Globus pallidus (tissue), 1 donor: ENCODE measurements around the gene TCP11L2.
A peak's percentile ranks its signal among the peaks of the same experiment; 100 is the strongest.
"Not testable (repeated sequence)": the region's sequence is repeated elsewhere in the genome, so short reads cannot be mapped to it uniquely, and the experiment has no call there.

Experiments
- DNase-seq: peaks from one replicate; pipeline ENCODE4 v3.0.0-alpha.2; 2015; ENCODE audit warnings: low spot score

The TCP11L2 gene

DNA sequence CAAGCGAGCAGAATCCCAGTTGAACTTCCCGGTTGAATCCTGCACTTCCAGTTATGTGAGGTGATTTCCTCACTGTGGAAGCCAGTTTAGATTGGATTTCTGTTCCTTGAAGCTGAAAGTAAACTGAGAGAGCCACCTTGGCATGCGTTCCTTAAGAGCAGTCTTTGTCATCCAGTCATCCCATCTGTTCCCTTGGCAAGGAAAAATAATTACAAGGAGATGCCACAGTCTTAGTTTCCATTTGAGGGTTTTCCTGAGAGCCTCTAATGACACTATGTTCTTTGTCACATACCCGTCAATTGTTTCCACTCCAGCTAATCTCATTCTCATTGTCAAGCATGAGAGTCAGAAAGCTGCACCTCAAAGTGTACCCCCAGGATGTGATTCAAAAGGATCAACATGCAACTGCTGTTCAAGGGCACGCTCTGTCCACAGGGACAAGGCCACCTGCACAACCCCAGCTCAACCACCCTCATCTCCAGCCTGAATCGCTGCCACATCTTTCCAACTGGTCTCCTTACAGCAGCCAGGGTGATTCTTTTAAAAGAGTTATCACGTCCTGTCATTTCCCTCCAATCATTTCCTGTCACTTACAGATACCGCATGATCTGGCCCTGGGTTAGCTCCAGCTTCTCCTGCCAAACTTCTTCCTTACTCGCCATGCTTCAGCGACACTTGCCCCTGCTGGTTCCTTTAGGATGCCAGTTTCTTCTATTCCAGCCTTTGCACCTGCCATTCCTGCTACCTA lies 18.0 kb upstream of the TCP11L2 start:
- no peak for DNase-seq

DNA sequence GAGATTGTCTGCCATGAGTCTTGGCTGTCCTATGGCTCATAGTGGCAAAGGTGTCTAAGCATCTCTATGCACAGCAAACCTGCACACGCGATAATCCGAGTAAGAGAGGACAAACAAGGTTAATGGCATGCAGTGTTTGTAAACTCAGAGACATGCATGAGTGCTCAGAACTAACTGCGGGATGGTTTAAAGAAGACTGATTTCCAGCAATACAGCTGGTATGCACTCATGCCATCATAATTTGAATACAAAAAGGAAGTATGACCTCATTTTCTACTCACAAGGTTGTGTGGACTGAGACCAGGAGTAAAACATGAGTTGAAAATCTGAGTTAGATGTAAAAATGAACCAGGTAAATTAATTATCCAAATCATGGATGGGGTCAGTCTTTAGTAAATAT lies 16.6 kb upstream of the TCP11L2 start:
- no peak for DNase-seq

- DNase-seq: not testable (repeated sequence)
Measured at GRCh38 chr12:106286576-106287162, 15.9 kb upstream of the TCP11L2 start.

DNA sequence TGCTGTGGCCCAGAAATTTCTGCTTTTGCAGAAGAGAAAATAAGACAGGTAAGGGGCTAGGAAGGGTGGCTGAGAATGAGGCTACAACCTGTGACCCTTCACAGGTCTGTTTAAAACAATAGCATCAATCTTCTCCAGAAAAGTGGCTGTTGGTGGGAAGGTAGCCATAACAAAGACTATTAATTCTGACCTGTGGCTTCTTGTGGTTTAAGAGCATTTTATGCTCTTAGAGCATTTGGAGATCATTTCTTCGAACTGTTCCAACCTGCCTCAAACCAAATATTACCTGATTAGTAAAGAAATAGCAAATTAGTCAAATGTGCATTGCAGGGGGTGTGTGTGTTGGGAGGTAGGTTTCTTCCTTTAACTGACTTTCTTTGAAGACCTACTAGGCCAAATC lies 15.2 kb upstream of the TCP11L2 start:
- no peak for DNase-seq

DNA sequence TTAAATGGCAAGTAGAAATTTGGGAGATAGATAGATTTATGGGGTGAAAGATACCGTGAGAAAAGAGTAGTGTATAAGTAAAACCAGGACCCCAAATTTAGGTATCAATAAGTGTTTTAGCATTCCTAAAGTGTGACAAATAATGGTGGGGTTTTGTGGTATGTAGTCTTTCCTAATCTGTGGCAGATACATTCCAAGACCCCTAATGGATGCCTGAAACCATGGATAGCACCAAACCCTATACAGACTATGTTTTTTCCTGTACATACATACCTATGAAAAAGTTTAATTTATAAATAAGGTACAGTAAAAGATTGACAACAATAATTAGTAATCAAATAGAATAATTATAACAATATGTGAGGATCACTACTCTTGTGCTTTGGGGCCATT lies 14.4 kb upstream of the TCP11L2 start:
- DNase-seq: no peak

DNA sequence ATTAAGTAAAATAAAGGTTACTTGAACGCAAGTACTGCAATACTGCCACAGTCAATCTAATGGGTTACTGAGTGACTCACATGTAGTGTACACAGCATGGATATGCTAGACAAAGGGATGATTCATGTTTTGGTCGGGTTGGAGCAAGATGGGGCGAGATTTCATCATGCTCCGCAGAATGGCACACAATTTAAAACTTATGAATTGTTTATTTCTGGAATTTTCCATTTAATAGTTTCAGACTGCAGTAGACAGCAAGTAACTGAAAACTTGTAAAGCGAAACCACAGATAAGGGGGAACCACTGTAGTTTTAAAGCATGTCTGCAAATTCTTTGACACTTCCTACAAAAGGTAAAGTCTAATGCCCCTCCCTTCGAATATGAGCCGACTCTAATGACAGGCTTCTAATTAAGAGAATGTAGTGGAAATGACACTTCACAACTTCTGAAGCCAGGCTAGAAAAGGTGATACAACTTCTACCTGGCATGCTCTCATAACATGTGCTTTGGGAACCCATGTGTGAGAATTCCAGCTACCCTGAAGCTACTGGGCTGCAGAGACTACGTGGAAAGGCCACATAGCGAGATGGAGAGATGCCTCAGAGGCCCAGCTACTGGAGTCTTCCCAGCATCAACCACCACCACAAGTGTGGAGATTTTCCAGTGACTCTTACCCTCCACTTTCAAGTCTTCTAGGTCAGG lies 13.9 kb upstream of the TCP11L2 start:
- no peak for DNase-seq

- DNase-seq: no peak
Measured at GRCh38 chr12:106289196-106289681, 13.3 kb upstream of the TCP11L2 start.

- DNase-seq: no peak
Measured at GRCh38 chr12:106290666-106291065, 11.9 kb upstream of the TCP11L2 start.

GRCh38 chr12:106291342-106291741 lies 11.2 kb upstream of the TCP11L2 start:
- DNase-seq: no peak

DNA sequence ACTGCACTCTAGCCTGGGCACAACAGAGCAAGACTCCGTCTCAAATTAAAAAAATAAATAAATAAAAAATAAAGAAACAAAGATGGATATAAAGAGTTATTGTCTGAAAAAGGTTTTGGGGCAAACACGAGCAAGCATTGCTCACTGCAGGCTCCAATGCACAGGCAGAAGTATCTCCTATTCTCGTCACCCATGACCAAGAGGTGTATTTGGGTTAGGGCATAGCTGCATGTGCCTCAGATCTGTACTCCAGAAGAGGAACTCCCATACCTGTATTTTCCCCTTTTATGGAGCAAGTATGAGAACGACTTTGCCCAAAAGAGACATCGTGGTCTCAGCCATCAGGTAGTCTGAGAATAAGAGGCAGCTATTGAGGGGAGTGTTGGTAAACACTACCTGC lies 10.2 kb upstream of the TCP11L2 start:
- no peak for DNase-seq

DNA sequence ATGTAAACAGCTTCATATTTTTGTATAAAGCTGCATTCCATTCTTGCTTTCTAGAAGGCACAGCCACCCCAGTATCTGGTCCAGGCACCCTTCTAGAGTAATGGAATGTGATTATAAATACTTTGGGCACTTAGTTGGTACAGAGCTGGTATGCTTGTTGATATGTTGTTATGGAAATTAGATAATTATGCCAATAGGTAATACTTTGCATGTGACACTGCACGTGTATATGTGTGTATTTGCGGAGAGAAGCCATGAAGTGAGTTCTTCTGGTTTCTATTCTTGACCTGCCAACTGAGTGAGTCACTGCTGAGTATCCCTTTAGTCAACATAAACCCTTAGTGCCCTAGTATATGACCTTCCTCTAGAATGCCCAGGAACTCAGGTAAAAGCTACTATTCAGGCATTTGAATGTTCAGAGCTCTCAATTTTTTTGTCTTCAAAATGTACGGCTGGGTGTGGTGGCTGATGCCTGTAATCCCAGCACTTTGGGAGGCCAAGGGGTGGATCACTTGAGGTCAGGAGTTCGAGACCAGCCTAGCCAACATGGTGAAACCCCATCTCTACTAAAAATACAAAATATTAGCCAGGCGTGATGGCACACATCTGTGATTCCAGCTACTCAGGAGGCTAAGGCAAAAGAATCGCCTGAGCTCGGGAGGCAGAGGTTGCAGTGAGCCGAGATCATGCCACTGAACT lies 6.2 kb upstream of the TCP11L2 start:
- no peak for DNase-seq

DNA sequence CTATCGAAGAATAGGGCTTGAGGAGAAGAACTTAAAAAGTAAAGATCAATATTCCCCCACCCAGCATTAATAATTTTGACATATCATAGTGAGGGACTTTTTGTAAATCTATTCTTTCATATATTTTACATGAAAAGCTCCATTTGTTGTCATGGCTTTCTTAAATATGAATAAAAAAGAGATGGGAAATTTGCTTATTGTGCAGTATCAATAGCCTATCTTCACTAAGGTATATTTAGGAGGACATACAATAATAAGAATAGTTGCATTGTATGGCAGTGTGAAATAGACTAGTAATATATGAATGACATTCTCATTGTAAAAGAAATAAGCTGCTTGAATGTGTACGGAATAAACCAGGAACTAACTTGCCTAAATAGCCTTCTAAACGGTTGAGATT lies 5.5 kb upstream of the TCP11L2 start:
- no peak for DNase-seq

DNA sequence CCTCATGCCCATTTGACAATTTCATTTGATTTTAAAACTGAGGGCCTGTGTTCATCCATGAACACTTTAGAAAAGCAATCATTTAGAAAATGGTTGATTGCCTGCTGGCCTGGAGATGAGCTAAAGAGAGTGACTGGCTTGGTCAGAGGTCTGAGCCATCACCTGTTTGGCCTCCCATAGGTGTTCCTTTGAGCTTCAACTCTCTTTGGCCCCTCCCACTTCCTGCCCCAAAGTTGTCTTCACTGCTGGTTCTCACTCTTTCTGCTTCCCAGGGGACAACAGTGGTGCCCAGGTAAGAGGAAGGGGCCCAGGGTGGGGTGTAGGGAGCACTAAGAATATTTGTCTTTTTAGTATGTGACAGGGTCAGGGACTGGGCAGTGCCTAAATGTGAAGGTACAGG lies 4.9 kb upstream of the TCP11L2 start:
- no peak for DNase-seq

DNA sequence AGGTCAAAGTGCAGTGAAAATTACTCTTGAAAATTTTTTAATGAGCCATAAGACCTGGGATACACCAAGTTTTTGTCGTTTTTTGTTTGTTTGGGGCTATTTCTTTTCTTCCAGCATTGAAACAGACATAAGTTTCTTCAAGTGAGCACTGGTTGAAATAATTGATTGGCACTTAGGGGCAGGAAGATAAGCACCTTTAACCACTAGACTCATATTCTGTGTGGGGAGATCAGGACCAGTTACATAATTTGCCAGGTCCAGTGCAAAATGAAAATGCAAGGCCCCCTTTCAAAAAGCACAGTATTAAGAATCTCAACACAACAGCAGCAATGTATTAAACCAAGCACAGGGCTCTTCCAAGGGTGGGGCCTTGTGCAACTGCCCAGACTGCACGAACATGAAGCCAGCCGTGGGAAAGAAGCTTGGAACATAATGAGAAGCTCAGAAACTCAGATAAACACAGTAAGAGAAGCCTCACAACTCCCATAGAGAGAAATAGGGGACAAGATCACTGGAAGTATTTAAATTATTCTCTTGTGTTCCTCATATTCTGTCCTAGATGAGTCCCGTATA lies 3.2 kb upstream of the TCP11L2 start:
- peak; percentile 61 for DNase-seq

DNA sequence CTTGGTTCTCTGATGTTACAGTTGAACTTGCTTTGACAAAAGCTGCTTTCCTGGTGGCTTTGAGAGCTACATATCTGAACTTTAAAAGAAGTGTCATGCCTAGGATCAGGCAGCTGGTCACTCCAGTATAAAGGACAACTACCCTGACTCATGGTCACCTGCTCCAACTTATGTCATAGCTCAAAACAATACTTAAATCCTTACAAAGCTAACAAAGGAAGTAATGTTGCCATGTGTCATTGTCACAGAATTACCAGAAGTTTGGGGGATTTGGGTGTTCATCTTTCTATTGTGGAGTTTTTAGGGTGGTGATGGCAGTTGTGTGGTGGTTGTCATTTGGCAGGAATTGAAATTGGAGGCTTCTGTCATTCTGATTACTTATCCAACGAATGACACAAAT lies 1.8 kb upstream of the TCP11L2 start:
- DNase-seq: no peak

- peak; percentile 33 for DNase-seq
Measured at GRCh38 chr12:106301241-106301610, 1.3 kb upstream of the TCP11L2 start.

- peak; percentile 61 for DNase-seq
Measured at GRCh38 chr12:106301611-106302321, 767 bp upstream of the TCP11L2 start.

DNA sequence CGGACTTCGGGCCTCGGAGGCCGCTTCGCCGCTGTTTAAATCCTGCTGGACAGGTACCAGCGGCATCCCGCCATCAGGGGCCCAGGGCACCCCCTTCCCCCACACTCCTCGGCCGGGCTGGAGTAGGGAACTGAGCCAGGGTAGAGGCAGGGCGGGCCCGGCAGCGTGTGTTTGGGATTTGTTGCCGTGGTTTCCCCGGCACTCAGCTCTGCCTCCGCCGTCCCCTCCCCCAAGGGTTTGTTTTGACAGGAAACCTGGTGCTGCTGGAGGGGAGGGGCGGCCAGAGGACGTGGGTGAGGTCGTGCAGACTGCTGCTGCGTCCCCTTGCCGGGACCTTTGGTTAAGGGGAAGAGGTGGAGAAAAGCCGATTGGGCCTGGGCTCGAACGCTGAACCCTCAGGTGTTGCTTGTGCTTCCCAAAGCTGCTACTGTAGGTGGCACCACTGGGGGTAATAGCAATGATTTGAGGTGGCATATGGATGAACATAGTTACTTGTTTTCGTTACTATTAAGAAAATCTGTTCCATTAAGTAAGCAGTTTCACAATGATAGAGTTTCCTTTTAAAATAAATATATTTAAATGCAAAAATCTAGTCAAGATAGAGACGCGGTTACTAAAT lies 778 bp downstream of the TCP11L2 start:
- DNase-seq: peak; percentile 77

- DNase-seq: peak; percentile 91
Measured at GRCh38 chr12:106304001-106304421, 1.5 kb downstream of the TCP11L2 start.

DNA sequence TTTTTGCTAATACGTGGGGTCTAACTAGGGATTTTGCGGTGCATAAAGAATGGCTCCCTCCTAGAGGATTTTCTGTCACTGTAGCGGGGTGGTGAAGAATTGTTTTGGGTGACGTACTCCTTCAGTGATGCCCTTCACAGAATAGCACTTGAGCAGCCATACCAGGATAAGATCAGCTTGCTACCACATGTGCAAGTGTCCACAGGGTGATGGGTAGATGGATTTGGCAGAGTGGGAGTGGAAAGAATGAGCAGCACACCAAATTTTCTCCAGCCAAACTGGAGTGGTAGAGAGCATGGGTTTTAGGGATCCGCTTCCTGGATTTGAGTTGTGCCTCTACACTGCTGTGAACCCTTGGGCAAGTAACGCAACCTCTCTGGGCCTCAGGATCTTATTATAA lies 2.3 kb downstream of the TCP11L2 start:
- no peak for DNase-seq

DNA sequence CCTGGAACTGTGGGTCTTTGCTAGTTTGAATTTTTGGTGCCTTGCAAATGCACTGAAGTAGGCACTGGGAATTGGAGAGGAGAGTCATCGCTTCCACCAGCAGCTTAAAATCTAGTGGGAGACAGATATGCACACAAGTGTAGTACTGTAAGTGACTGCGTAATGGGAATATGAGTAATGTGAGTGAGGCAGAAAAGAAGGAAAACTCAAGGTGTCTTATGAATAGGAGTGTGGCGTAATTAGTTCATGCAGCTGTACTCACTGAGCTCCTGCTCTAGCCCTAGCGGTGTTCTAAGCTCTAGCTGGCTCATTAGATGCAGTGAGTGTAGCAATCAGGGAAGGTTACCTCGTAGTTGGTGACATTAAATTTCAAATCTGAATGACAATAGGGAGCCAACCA lies 2.8 kb downstream of the TCP11L2 start:
- DNase-seq: no peak
